Measurements from ENCODE around the gene HOXA3.

DNA sequence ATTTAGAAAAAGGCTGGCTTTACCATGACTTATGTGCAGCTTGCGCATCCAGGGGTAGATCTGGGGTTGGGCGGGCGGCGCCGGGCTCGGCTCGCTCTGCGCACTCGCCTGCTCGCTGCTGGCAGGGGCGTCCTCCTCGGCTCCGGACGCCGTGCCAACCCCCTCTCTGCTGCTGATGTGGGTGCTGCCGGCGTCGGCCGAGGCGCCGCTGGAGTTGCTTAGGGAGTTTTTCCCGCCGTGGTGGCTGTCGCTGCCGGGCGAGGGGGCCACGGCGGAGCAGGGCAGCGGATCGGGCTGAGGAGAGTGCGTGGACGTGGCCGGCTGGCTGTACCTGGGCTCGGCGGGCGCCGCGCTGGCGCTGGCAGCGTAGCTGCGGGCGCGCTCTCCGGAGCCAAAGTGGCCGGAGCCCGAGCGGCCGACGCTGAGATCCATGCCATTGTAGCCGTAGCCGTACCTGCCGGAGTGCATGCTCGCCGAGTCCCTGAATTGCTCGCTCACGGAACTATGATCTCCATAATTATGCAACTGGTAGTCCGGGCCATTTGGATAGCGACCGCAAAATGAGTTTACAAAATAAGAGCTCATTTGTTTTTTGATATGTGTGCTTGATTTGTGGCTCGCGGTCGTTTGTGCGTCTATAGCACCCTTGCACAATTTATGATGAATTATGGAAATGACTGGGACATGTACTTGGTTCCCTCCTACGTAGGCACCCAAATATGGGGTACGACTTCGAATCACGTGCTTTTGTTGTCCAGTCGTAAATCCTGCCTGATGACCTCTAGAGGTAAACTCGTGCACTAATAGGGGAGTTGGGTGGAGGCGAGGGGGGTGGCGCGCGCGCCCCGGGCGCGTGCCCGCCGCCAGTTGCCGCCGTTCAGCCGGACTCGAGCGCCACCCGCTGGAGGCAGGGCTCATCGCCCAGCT, 9.1 kb downstream of the HOXA3 start, which contains the start of gene HOXA5:
- TF ChIP-seq, protein P1, sequence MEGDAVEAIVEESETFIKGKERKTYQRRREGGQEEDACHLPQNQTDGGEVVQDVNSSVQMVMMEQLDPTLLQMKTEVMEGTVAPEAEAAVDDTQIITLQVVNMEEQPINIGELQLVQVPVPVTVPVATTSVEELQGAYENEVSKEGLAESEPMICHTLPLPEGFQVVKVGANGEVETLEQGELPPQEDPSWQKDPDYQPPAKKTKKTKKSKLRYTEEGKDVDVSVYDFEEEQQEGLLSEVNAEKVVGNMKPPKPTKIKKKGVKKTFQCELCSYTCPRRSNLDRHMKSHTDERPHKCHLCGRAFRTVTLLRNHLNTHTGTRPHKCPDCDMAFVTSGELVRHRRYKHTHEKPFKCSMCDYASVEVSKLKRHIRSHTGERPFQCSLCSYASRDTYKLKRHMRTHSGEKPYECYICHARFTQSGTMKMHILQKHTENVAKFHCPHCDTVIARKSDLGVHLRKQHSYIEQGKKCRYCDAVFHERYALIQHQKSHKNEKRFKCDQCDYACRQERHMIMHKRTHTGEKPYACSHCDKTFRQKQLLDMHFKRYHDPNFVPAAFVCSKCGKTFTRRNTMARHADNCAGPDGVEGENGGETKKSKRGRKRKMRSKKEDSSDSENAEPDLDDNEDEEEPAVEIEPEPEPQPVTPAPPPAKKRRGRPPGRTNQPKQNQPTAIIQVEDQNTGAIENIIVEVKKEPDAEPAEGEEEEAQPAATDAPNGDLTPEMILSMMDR (conservative IDR thresholded peaks at IDR 0.05), result no peak
- no peak for TF ChIP-seq EZH2 (IDR thresholded peaks at IDR 0.05; ENCODE audit: low read depth)
